ENCODE data around the gene ZC3H12D. TPM values are rescaled to one million over a fixed set of nuclear protein-coding genes. Genes with fewer than 3 reads are reported as not detected.

ZC3H12D gene
- total and polyA plus RNA-seq, 2 of the 13 experiments (the other 11 are each of a cell fraction or from before 2014, with no cell fraction given) = 1.2 to 2.7 TPM

- TF ChIP-seq ZNF709 (CRISPR knock-in tag; IDR thresholded peaks at IDR 0.05) = no peak
- TF ChIP-seq ARID5B (CRISPR knock-in tag; IDR thresholded peaks at IDR 0.05) = no peak
- no peak for TF ChIP-seq ZBTB3 (CRISPR knock-in tag; IDR thresholded peaks at IDR 0.05; ENCODE audit: borderline replicate concordance, low read depth)
- no peak for TF ChIP-seq ZNF468 (CRISPR knock-in tag; IDR thresholded peaks at IDR 0.05)
- TF ChIP-seq FOXP1 (IDR thresholded peaks at IDR 0.05) = no peak
- TF ChIP-seq FOXP1 (CRISPR knock-in tag; IDR thresholded peaks at IDR 0.05) = no peak
- no peak for TF ChIP-seq IKZF5 (CRISPR knock-in tag; IDR thresholded peaks at IDR 0.05)
- no peak for TF ChIP-seq RXRB (CRISPR knock-in tag; IDR thresholded peaks at IDR 0.05; ENCODE audit: borderline replicate concordance)
- no peak for TF ChIP-seq PHF8 (CRISPR knock-in tag; IDR thresholded peaks at IDR 0.05)
- no peak for TF ChIP-seq ARHGAP35 (CRISPR knock-in tag; IDR thresholded peaks at IDR 0.05; ENCODE audit: borderline replicate concordance)
- TF ChIP-seq ZNF382 (CRISPR knock-in tag; IDR thresholded peaks at IDR 0.05; ENCODE audit: borderline replicate concordance) = no peak
- TF ChIP-seq MTF1 (CRISPR knock-in tag; IDR thresholded peaks at IDR 0.05) = no peak
- no peak for TF ChIP-seq SNAI1 (CRISPR knock-in tag; IDR thresholded peaks at IDR 0.05; ENCODE audit: borderline replicate concordance)
- no peak for TF ChIP-seq RAD21 (CRISPR knock-in tag; IDR thresholded peaks at IDR 0.05)
- no peak for TF ChIP-seq ZFP41 (CRISPR knock-in tag; IDR thresholded peaks at IDR 0.05; ENCODE audit: borderline replicate concordance)
- no peak for TF ChIP-seq PPARG (CRISPR knock-in tag; conservative IDR thresholded peaks at IDR 0.05)
- no peak for TF ChIP-seq KMT2B (CRISPR knock-in tag; IDR thresholded peaks at IDR 0.05)
Measured at GRCh38 chr6:149454346-149454848, 30.4 kb downstream of the ZC3H12D start (continued).

All from HepG2 (cell line).